Endometrium (tissue), 2 donors: ENCODE data around the gene PPP1R9B.

Experiments used
- FAIRE-seq: peaks from 2 replicates; lab custom pipeline; 2012; peaks lifted over from hg19 to GRCh38; lab: Jason Lieb, UNC
- donor health status: control.
- donor health status: control.

PPP1R9B gene

DNA sequence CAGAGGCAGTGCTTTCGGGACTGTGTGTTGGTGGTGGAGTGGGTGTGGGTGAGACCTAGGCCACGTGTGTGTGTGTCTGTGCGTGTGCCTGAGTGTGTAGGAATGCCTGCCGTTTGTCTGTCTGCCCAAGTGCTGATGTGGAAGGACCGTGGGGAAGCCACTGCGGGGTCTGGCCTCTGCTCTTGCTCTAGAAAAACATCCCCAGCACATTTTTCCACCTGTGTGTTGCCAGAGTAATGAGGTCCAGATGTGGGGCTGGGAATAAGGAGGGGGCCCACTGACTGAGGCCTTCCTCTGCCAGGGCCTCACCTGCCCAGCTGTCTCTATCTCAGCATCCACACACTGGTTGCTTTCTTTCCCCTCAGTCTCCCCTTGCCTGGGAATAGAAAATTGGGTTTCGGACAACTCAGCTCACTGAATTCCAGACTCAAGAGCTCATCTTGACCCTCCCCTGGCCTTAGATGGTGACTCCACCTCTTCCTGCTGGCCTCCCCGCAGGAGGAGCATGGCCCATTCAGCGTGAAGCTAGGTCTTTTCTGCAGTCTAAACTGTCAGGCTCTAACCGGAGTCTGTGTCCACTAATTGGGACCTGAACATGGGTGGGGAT is 23.0 kb upstream of the PPP1R9B start:
- no peak for FAIRE-seq

DNA sequence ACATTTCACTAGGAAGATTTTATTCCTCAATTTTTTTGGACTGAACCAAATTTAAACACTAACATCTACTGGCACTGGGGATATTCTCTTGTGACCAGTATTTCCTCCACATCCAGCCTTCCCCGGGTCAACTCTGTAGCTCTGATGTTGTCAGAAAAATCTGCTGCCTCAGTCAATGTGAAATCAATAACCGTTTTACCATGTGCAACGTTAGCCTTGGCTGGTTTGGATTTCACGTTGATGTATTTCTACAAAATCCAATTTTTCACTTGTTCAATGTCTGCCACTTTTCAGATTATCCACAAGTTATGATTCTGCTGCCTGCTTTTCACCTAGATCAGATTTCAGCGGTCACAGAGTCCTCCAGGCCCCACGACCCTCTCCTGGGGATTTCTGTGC is 22.5 kb upstream of the PPP1R9B start:
- FAIRE-seq = no peak

DNA sequence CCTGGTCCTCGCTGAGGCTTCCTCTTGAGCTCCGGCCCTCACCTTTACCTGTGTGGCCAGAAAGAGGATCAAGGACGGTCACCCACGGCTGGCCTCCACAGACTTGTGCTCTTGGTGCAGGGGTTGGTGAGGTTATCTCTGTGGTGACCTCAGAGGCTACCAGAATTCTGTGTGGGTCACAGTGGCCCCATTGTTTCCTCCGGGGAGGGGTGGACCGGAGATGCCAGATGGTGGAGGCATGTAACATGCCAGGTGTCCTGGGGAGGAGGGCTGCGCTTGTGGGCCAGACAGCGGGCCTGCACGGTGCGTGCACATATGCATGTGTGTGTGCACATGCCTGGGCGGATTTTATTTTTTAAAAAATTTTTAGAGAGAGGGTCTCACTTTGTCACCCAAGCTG is 21.7 kb upstream of the PPP1R9B start:
- FAIRE-seq = no peak

DNA sequence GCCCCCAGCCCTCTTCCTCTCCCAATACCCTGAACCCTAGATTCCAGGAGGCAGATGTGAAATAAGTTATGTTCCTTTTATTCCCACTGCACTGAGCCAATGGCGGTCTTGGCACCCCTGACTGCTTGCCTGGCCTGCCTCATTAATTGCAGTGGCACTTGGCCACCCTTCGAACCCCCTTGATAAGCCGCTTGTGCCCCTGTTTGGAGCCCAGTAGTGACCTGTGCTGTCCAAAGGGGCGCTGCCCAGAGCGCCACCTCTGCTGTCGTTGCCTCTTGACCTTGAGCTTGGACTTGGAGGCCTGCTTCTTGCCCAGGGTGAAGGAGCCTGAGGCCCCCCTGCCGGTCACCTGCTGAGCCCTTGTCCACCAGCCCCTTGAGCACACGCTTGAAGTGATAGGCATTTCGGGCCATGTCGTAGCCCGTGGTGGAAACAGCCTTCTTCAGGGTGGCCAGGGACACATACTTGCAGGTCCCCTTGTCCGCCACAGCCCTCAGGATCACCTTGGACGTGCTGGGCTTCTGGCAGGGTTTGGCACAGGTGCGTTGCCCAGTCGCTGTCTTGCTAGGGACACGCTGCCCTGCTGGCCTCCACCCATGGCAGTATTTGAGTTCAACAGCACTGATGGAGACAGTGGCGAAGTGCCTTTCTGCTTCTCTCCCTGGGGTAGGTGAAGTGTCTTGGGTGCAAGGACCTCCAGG is 21.0 kb upstream of the PPP1R9B start:
- FAIRE-seq = no peak

DNA sequence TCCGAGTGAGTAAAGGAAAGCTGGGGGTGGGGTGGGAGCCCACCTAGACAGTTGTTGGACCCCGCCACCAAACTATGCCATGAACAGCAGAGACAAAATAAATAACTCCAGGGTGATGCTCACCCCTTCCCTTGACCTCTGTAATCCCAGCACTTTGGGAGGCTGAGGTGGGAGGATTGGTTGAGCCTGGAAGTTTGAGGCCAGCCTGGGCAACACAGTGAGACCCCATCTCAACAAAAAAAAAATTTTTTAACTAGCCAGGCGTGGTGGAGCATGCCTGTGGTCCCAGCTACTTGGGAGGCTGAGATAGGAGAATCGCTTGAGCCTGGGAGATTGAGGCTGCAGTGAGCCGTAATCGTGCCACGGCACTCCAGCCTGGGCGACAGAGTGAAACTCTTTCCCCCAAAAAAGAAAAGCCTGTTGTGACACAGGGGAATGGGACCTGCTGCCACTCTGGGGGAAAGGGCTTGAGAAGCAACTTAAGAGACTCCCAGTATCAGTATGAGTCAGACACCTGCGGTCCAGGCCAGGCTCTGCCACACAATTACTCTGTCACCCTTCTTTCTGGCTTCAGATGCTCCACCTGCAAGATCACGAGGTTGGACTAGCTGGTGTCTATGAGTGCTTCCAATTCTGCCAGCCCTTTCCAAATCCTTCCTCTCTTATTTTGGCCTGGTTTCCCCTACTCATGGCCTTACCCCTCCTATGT is 20.3 kb upstream of the PPP1R9B start:
- FAIRE-seq = no peak

DNA sequence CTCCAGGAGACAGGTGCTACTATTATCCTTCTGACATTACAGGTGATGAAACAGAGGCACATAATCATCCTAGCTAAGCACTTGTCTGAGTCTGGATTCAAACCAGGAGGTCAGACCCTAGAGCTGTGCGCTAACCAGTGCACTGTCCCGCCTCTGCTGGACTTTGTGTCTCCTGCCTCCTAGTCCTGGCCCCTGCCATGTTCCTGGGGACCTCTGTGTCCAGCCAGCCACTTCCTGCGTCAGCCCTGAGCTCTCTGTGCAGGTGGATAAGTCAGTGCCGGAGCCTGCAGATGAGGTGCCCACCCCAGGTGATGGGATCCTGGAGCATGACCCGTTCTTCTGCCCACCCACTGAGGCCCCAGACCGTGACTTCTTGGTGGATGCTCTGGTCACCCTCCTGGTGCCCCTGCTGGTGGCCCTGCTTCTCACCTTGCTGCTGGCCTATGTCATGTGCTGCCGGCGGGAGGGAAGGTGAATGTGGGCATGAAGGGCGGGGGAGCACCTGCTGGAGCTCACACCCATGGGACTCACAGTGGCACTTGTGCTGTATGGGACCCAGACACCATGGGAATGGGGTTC is 19.5 kb upstream of the PPP1R9B start:
- FAIRE-seq = no peak

DNA sequence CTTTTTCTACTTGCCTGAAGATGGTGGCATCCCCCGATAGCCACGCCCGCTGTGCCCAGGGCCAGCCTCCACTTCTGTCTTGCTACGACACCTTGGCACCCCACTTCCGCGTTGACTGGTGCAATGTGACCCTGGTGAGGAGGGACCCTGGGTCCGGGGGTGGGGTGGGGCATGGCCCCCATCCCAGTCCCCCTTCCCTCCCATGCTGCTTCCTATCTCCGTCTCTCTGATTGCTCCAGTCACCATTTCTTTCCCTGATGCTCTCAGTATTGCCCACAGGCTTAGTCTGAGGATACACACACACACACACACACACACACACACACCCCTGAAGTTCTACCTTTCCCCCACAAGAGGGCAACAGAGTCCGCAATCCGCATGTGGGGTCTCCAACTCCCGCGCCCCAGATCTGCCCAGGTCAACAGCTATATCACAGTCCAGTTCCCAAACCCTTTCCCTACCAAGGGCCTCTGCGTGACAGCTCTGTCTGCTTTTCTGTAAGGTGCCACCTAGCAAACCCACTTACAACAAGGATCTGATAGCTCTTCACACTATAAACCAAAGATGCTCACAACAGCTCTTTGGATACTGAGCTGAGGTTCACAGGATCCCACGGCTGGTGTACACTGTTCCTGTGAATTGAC is 18.8 kb upstream of the PPP1R9B start:
- FAIRE-seq = no peak

DNA sequence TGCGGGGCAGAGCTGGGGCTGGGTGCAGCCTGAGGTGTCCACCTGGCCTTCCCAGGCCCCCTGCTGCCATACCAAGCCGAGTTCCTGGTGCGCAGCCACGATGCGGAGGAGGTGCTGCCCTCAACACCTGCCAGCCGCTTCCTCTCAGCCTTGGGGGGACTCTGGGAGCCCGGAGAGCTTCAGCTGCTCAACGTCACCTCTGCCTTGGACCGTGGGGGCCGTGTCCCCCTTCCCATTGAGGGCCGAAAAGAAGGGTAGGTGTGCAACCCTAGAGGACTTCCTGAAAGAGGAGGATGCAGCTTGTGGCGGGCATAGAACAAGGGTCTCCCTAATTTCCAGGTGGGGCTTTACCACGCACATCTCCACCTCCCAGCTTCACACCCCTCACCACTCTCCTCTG is 17.8 kb upstream of the PPP1R9B start:
- no peak for FAIRE-seq

DNA sequence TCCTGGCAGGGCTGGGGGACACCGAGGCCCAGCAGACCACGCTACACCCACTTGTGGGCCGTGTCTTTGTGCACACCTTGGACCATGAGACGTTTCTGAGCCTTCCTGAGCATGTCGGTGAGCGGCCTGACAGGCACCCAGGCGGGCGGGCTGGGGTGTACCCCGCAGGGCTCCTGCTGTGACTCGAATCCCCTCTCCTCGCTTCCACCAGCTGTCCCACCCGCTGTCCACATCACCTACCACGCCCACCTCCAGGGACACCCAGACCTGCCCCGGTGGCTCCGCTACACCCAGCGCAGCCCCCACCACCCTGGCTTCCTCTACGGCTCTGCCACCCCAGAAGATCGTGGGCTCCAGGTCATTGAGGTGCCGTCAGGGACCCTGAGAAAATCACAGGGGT is 16.9 kb upstream of the PPP1R9B start:
- no peak for FAIRE-seq

DNA sequence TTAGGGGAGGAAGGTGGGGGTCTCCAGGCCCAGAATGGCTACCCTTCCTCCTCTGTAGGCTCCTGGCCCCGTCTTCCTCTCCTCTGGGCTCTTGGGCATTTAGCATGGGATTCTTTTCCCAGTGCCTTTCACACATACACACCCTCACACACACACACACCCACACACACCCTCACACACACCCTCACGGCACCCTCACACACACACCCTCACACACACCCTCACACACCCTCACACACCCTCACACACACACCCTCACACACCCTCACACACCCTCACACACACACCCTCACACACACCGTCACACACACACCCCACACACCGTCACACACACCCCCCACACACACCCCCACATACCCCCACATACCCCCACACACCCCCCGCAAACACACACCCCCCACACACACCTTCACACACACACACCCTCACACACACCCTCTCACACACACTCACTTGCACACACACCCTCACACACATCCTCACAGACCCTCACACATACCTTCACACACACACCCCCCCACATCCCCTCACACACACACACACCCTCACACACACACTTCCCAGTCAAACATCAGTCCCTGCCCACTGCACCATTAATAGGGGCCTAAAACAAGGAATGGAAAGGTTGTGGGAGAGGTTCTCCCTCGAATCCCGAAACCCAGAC is 16.2 kb upstream of the PPP1R9B start:
- FAIRE-seq = no peak

DNA sequence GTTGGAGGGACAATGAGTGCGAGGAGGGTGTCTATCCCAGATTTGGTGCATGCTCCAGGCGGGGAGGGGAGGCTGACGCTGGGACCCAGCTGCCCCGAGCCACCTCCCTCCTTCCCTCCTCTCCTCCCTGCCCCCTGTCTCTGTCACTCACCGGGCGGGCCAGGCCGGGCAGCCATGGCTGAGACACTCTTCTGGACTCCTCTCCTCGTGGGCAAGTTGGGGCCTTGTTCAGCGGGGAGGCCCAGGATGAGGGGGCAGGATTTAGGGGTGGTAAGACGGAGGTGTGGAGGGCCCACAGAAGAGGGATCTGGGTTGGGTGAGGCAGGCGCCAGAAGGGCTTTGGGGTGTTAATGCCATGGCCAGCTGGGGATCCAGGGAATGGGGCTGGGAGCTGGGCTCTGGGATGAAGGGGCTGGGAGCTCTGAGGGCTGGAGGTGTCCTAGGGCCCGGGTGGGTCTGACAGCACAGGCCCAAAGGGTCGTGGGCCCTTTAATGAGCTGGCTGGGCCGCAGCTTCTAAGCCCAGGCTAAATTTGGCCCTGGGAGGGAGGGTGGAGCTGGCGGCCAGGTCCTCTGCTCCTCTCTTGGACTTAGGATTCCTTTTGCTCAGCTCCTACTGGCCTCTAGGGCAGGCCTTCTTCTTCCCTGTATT is 15.5 kb upstream of the PPP1R9B start, which contains the start of gene SGCA:
Gene SGCA (plus strand): TSS at position 139 of the 651 bp plus-strand sequence. CDS start 36 bp downstream, at position 175.
- no peak for FAIRE-seq

DNA sequence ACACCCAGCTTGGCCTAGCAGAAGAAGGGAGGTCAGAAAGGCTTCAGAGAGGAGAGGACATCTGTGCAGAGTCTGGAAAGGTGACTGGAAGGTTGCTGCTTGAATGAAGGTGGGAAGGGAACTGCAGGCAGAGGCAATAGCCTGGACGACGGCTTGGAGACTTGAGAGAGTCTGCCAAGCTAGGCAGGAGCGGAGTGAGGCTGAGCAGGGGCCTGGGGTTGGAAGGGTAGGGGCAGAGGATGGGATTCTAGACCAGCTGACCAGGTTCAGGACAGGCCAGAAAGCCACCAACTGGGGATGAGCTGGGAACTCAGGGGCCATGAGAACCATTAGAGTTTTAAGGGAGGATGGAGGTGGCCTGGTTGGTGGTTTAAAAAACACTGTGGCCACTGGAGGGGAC is 15.0 kb upstream of the PPP1R9B start:
- FAIRE-seq = no peak

DNA sequence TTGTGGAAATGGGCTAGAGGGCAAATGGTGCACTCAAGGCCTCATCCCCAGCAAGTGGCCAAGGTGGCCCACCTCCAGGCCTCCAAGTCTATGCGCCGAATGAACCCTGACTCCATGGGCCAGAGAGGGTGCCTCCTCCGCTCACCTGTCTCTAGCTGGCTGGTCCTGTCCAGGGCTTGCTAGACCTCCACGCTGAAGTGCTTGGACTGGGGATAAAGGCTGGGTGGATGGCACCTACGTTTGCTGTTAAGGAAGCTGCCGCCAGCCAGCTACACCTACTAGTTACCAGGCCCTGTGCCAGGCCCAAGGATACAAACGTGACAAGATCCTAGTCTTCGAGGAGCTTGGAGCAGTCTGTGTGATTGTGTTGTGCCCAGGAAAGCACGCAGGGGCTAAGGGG is 14.6 kb upstream of the PPP1R9B start:
- no peak for FAIRE-seq

DNA sequence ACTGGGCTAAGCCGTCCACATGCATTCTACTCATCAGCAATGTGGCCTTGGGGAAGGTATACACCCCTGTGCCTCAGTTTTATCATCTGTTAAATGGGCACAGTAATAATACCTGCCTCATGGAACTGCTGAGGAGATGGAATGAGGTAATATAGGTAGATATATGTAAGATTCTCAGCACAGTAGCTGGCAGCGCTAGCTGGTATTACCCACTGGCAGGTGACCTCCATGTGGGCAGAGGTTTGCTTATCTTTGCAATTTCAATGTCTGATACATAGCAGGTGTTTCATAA is 14.2 kb upstream of the PPP1R9B start:
- FAIRE-seq = no peak

DNA sequence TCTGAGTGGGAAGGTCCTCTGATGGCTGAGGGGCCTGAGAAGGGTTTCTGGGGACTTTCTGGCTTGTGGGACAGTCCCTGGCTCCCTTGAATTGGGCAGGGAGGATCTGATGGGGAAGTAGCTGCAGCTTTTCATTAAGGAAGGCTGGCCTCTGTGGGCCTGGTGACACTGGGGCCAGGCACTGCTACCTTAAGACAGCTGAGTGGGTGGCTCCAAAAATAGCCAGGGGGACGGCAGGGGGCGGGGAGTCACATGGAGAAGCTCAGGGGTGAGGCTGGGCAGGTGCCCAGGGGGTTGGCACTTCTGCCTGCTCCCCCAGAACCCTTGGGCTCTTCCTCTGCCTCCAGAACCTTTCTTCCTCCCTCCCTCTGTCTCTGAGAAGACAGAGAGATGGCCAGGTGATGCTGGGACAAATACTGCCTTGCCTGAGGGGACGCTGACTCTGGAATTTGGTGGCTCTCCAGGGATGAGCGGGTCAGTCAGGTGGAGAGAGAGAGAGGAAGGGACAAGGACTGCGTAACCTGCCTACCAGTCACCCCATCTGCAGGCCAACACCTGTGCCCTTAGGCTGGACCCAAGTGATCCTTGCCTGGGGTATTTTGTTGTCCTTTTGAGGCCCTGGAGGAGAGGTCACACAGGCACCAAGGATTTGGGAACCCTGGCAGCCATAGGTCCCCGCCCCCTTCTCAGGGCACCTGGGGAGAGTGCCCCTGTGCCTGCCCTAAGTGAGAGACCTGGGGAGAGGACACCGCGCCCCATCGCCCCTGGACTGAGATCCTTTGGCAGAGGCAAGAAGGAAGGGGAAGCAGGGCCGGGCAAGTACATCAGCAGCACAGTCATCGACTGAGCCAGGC is 13.6 kb upstream of the PPP1R9B start:
- no peak for FAIRE-seq

DNA sequence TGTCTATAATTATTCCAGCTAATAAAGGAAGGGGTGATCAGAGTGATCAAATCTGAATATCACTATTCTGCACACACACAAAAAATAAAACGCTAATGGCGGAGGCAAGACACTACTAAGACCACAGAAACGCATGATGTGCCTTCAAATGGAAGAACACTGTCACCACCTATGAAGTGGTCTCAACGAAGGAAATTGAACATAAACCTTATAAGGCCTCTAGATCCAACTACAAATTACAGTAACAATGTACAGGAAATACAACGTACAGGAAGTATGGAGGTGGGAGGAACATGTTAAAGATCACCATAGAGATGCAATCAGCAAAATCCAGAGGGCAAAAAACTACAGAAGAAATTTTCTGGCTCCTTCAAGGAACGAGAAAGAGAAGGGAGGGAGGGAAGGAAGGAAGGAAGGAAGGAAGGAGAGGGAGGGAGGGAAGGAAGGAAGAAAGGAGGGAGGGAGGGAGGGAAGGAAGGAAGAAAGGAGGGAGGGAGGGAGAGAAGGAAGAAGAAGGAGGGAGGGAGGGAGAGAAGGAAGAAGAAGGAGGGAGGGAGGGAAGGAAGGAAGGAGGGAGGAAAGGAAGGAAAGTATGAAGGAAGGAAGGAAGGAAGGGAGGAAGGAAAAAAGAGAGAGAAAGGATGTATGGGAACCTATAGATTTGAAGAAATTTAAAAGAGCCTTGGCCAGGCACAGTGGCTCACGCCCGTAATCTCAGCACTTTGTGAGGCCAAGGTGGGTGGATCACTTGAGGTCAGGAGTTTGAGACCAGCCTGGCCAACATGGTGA is 12.2 kb upstream of the PPP1R9B start:
- no peak for FAIRE-seq

DNA sequence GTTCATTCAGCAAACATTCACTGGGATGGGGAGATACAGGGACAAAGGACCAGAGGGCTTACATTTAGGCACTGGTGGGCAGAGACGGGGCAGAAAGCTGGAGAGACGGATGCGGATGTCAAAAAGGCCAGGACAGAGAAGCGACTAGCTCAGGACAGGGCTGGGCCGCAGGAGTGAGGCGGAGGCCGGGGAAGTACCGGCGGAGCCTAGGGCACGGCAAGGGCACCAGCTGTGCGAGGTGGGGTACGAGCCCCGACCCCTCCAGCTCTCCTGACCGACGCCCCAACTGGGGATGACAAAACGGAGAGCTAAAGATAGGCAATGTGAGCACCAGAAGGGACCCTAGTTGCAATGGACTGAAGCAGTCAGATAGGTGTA is 11.4 kb upstream of the PPP1R9B start:
- FAIRE-seq = no peak

DNA sequence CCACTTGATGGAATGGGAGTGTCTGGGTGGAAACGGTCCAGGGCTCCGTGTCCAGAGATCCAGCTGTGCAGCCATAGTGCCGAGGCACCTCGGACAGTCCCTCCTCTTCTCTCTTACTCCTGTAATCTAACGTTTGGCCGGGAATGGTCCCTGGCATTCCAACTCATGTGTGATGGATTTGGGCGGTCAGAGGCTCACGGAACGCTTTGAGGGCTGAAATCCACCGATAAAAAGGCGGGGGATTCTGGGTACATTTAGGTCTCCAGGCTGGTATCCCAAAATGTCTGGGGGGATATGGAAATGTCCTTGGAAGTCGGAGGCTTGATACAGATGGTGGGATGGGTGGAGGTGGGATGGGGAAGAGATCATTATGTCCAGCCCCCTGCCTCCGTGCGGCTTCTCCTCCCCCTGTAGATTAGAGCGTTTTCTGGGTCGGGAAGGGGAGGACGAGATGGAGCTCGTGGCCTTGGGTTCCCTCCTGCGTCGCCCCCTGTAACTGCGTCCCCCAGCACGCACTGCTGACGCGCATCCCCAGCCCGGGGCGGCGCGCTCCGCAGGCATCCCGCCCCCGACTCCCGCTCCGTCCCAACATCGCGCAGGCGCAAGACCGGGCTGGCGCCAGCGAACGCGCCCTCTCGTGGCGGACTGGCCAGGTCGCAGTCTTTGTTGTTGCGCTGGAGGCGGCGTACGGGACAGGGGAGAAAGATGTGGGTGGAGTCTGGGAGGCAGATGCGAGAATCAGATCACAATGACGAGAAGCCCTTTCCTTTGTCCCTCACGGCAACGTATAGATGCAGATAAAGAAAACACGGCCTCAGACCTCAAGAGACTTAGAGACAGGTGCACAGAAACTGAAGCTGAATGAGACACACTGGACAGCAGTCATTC is 10.8 kb upstream of the PPP1R9B start:
- FAIRE-seq = no peak

DNA sequence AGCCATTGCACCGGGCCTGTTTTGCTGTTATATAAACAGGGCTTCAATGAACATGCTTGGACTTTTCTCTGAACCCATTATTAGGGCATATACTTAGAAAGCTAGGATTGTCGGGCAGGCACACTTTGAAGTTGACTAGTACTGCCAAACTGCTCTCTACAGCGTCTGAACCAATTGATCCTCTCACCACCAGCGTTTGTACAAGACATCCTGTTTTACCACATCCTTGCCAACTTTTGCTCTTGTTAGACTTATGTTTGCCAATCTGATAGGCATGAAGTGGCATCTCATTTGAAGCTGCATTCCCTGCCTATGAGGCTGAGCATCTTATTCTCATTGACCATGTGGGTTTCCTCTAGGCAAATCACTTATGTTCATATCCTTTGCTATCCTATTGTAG is 7.4 kb upstream of the PPP1R9B start:
- no peak for FAIRE-seq
